Aorta (tissue), 5 donors: ENCODE results near the gene ATXN3. TPM values are rescaled to one million over a fixed set of nuclear protein-coding genes. Genes with fewer than 3 reads are reported as not detected.
"Not testable (repeated sequence)": the region's sequence is repeated elsewhere in the genome, so short reads cannot be mapped to it uniquely, and the experiment has no call there.

Experiments
- ATAC-seq: fragments of 200-7000 bp; cut with Tn5 transposase; one replicate; pipeline ENCODE4 v1.9.1; 2022; ENCODE audit warnings: moderate library complexity; ENCODE audit not compliant: low FRiP score
- DNase-seq, 2 donors: peaks; one replicate each; pipeline ENCODE4 v3.0.0-alpha.2; 2020
- H3K27ac ChIP-seq, 2 donors: one replicate each; pipeline ENCODE4 v1.5.1; 2013; ENCODE audit warnings: low read length in 2 of 2, mild to moderate bottlenecking in 2 of 2, moderate library complexity in 2 of 2, control low read depth in 1 of 2, inconsistent platforms in 1 of 2, low read depth in 1 of 2
- H3K27me3 ChIP-seq, 2 donors: one replicate each; pipeline ENCODE4 v1.6.1; 2013; ENCODE audit warnings: control low read depth in 1 of 2, low read length in 1 of 2, mild to moderate bottlenecking in 1 of 2, moderate library complexity in 1 of 2; ENCODE audit not compliant: insufficient read depth in 2 of 2, control insufficient read depth in 1 of 2
- H3K36me3 ChIP-seq, 2 donors: one replicate each; pipeline ENCODE4 v1.6.1; 2013; ENCODE audit warnings: control low read depth in 1 of 2, low read length in 1 of 2, mild to moderate bottlenecking in 1 of 2; ENCODE audit not compliant: insufficient read depth in 2 of 2, control insufficient read depth in 1 of 2
- H3K4me1 ChIP-seq, 2 donors: one replicate each; pipeline ENCODE4 v1.6.1; 2013; ENCODE audit warnings: low read length in 2 of 2, control low read depth in 1 of 2, mild to moderate bottlenecking in 1 of 2, moderate library complexity in 1 of 2; ENCODE audit not compliant: insufficient read depth in 2 of 2, control insufficient read depth in 1 of 2
- H3K4me3 ChIP-seq, 2 donors: one replicate each; pipeline ENCODE4 v1.5.1; 2013; ENCODE audit warnings: low read length in 2 of 2, control low read depth in 1 of 2, mild to moderate bottlenecking in 1 of 2
- H3K9me3 ChIP-seq: one replicate; pipeline ENCODE4 v1.6.1; 2013; ENCODE audit warnings: mild to moderate bottlenecking, low read length; ENCODE audit not compliant: control insufficient read depth
- WGBS, 2 donors: extraction: QIAGEN DNeasy Blood & Tissue Kit; methylation state at CpG; one replicate each; pipeline ENCODE4 v1.1.7; 2013; 5-methylcytosine and 5-hydroxymethylcytosine counted together
- intact Hi-C, 2 donors: fragments of 100-400 bp; cut with DNase I; formaldehyde crosslinking; loops; one replicate each; pipeline versions ENCODE4 v1.14.2 to v1.15.0; 2022
- polyA plus RNA-seq, 2 donors: library from polyadenylated mRNA; stranded (reverse); fragments of 200-250 nt; gene quantifications; one replicate each; pipeline ENCODE4 v1.2.3, GENCODE V29; 2013
- total RNA-seq, 2 donors: library from RNA; stranded (reverse); fragmentation: NEBNext Ultra II Directional; extraction: Animal tissue kit (Norgen Biotek cat#: 25700); gene quantifications; one replicate each; pipeline ENCODE4 v1.2.1, GENCODE V29; 2021
- donor health status: healthy with polysubstance abuse.
- donor health status: Bipolar disorder and iron deficiency.
- donor health status: DM: no; HTN: no; CAD: no.
- donor health status: DM: no; HTN: no; CAD: no.
- donor health status: DM: yes; HTN: yes; CAD: no.

The ATXN3 gene
- total and polyA plus RNA-seq, 4 donors, result 18.9 to 59.0 (median 39.8) TPM

DNA sequence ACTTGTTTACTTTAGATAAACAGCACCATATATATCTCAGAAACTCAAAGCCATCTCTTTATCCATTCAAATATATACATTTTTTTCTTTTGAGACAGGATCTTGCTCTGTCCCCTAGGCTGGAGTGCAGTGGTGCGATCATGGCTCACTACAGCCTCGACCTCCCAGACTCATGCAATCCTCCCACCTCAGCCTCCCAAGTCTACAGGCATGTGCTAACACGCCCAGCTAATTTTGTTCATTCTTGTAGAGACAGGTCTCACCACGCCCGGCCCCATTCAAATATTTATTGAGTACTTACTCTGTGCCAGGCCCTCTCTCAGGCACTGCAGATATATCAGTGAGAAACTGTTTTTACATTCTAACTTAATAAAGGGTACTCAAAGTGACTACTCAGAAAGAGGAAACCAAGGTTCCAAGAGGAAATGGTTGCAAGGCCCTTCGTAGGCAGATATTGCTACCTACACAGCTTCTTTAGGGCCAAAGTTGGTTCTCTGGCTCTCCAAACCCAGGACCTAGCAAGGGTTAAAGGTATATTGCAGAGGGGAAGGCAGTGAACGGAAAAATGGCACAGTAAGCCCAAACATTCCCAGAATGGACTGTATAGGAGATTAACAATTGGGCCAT is 2.9 kb downstream of the ATXN3 start:
- Histone ChIP-seq H3K27ac (no peak overlapping the region), H3K36me3 (no peaks in the 10 kb centered on the region), H3K4me3 (no peak overlapping the region), H3K27me3 (no peaks in the 10 kb centered on the region), H3K9me3 (no peaks in the 10 kb centered on the region), H3K4me1 (peaks cover 0 to 2% of the 10 kb centered on the region in 2 donors)
- intact Hi-C loops, result no loop called here
- ATAC-seq, result no peak
- DNase-seq, result no peak
- WGBS, 2 donors, result 86 to 87% methylated on average over 7 of the region's 7 CpGs

DNA sequence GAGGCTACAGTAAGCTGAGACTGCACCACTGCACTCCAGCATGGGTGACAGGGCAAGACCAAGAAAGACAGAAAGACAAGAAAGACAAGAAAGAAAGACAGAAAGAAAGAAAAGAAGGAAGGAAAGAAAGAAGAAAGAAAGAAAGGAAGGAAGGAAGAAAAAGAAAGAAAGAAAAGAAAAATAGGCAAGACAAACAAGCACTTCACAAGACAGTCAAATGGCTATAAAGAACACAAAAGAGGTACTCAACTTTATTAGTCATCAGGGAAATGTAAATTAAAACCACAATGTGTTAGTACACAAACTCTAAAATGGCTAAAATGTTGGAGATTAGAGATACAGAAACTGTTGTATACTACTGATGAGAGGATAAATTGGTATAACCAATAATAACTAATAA is 6.6 kb downstream of the ATXN3 start:
- no peak overlapping the region for H3K4me3 ChIP-seq
- DNase-seq (no peak), ATAC-seq (no peak)
- H3K4me1 ChIP-seq, result no peaks in the 10 kb centered on the region
- H3K36me3 ChIP-seq, result peaks cover 0 to 4% of the 10 kb centered on the region in 2 donors
- no peaks in the 10 kb centered on the region for H3K27me3 ChIP-seq
- H3K9me3 ChIP-seq, result no peaks in the 10 kb centered on the region
- intact Hi-C loops, result no loop called here
- H3K27ac ChIP-seq, result no peak overlapping the region

DNA sequence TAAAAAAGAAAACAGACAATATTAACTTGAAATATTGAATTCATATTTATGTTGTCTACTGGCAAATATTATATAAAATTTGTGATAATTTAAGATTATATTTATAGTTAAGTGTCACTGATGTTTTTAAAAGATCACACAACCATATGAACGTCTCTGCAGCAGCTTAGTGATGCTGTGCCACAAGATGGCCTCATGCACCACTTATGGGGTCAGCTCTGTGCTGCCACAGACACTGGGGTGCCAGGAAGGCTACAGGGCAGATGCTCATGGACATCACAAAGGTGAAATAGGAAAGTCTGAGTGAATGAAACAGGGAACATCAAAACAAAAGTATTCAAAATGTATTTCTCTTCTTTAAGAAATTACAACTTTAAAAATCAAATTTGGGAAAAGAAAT is 13.1 kb downstream of the ATXN3 start:
- ATAC-seq, result no peak
- WGBS, 2 donors, result 22 to 43% methylated on average over 1 of the region's 1 CpG

DNA sequence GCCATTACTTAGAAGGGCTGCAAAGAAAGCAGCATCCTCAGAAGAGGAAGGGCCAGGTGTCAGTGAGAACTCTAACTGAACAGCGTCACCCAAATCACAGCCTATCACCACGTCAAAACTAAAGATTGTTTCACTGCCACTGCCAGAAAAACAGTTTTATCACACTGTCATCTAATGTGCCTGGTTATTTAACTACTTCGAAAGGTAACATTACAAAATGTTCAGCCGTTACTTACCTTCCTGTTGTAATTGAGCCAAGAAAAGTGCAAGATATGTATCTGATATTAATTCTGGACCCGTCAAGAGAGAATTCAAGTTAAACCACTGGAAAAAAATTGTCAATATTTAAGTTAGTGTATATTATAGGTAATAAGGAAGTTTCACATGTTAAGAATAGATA is 17.9 kb downstream of the ATXN3 start:
- no peaks in the 10 kb centered on the region for H3K27me3 ChIP-seq
- H3K9me3 ChIP-seq, result no peaks in the 10 kb centered on the region
- intact Hi-C loops, result no loop called here
- H3K36me3 ChIP-seq, result peaks cover 0 to 8% of the 10 kb centered on the region in 2 donors
- H3K4me1 ChIP-seq, result no peaks in the 10 kb centered on the region
- 87 to 90% methylated on average over 5 of the region's 5 CpGs for WGBS, 2 donors
- ATAC-seq (no peak), DNase-seq (no peak)
- H3K4me3 ChIP-seq, result no peak overlapping the region
- H3K27ac ChIP-seq, result no peak overlapping the region

More for the DNA sequence above, 13.1 kb downstream of the ATXN3 start:
- H3K27ac ChIP-seq, result no peak overlapping the region
- no peak overlapping the region for H3K4me3 ChIP-seq
- no peaks in the 10 kb centered on the region for H3K4me1 ChIP-seq
- peaks cover 4% of the 10 kb centered on the region in 2 donors for H3K36me3 ChIP-seq
- H3K27me3 ChIP-seq, result no peaks in the 10 kb centered on the region
- DNase-seq, result no peak
- intact Hi-C loops, result no loop called here
- H3K9me3 ChIP-seq, result no peaks in the 10 kb centered on the region

DNA sequence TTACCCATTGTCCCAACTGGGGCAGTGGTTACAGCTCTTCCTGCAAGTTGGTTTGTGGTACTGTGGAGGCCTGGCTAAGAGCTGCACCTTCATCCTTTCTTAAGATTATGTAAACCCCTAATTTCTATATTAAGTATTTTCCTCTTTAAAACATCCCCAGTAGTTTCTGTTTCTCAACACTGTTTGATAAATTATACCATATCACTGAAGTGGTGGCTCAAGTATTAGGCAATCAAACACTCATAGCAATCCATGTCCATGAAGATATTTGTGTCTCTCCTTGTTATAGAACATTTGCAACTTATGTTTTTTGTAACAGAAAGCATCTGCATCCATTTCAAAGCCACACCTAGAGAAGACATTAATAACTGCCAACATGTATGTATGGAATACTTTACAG is 31.8 kb downstream of the ATXN3 start:
- intact Hi-C loops, result no loop called here
- H3K36me3 ChIP-seq, result peaks cover 3 to 5% of the 10 kb centered on the region in 2 donors
- no peak overlapping the region for H3K27ac ChIP-seq

DNA sequence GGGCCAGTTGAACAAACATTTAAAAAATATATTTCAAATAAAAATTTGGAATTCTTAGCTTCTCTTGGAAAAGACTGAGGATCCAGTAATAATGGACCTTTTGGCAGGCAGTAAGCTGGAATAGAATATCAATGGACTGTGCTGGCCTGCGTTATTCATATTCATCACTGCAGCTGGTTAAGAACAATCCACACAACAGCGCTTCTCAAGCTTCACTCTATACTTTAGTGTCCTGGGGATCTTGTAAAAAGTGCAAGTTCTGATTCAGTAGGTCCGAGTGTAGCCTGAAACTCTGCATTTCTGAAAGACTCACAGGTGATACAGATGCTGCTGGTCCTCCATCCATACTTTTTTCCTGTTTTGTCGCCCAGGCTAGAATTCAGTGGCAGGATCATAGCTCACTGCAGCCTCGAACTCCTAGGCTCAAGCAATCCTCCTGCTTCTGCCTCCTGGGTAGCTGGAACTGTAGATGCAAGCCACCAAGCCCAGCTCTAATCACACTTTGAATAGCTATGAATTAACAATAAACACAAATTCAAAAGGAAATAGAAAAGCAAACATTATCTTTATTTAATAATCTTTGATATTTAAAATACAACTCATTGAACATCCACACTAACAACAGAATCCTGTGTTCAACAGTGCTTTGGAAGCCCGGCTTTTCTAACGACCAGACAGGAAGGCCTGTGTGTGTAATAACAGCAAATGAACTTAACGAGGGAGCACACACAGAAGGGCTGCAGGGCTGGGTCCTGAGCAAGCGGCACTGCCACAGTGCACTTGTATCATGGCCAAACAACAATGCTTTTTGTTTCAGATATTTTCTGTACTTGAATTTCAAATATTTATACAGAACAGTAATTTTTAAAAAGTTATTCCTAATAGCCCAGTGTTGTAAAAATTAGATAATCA is 48.1 kb downstream of the ATXN3 start:
- 75% methylated on average over 9 of the region's 9 CpGs for WGBS, 2 donors
- H3K27me3 ChIP-seq, result no peaks in the 10 kb centered on the region
- intact Hi-C loops, result no loop called here
- DNase-seq, result no peak
- no peak for ATAC-seq
- H3K9me3 ChIP-seq, result no peaks in the 10 kb centered on the region
- no peak overlapping the region for H3K4me3 ChIP-seq
- H3K4me1 ChIP-seq, result no peaks in the 10 kb centered on the region
- H3K36me3 ChIP-seq, result no peaks in the 10 kb centered on the region
- no peak overlapping the region for H3K27ac ChIP-seq

More for the DNA sequence above, 31.8 kb downstream of the ATXN3 start:
- DNase-seq (no peak), ATAC-seq (no peak)
- Histone ChIP-seq H3K4me1 (no peaks in the 10 kb centered on the region), H3K27me3 (no peaks in the 10 kb centered on the region), H3K4me3 (no peak overlapping the region), H3K9me3 (no peaks in the 10 kb centered on the region)

DNA sequence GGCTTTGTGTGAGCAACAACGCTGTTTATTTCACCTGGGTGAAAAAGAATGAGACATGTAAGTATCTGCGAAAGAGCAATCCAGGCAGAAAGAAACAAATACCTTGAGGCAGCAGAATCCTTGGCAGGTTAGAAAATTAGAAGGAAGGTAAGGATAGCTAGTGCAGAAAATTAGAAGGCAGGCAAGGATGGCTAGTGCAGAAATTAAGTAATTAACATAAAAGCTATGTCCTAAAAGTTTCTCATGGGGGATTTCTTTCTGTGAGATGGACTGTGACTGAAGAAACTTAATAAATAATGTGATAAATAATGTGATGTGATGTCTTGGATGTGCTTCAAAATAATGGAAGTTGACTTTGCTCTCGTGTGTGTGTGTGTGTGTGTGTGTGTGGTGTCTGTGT is 56.6 kb downstream of the ATXN3 start:
- ATAC-seq (no peak), DNase-seq (no peak)
- 81 to 86% methylated on average over 3 of the region's 3 CpGs for WGBS, 2 donors
- Histone ChIP-seq H3K27me3 (no peaks in the 10 kb centered on the region), H3K36me3 (no peaks in the 10 kb centered on the region), H3K4me3 (no peak overlapping the region), H3K4me1 (no peaks in the 10 kb centered on the region), H3K9me3 (no peaks in the 10 kb centered on the region), H3K27ac (no peak overlapping the region)
- intact Hi-C loops, result no loop called here

DNA sequence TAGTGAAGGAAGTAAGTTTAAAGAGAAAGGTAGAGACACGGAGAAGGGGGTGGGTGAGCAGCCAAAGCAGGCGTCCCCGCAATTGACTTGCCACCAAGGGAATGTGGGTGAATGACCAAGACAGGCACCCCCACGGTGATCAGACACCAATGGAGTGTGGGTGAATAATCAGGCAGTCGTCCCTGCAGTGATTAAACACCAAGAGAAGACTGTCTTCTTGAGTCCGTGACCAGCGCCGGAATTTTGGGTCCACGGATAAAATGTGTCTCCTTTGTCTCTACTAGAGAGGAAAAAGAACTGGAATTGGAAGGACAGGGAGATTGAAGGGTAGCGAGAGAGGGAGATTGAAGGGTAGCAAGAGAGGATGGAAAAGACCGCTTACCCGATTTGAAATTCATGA is 57.2 kb downstream of the ATXN3 start:
- H3K27me3 ChIP-seq, H3K36me3 ChIP-seq, H3K27ac ChIP-seq, H3K4me1 ChIP-seq, DNase-seq, ATAC-seq, intact Hi-C loops, H3K9me3 ChIP-seq, H3K4me3 ChIP-seq: not testable (repeated sequence)
- 96 to 97% methylated on average over 12 of the region's 12 CpGs for WGBS, 2 donors

DNA sequence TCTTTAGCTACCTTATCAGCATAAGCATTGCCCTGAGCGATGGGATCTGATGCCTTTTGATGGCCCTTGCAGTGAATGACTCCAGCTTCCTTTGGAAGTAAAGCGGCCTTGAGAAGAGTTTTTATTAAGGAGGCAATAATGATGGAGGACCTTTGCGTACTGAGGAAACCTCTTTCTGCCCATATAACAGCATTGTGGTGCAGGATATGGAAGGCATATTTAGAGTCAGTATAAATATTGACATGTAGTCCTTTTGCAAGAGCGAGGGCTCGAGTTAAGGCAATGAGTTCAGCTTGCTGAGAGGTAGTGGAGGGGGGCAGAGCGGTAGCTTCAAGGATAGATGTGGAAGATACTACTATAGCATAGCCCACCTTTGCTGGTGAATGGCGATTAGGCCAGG is 60.5 kb downstream of the ATXN3 start:
- H3K27ac ChIP-seq, ATAC-seq, DNase-seq, H3K36me3 ChIP-seq, H3K4me1 ChIP-seq, H3K9me3 ChIP-seq, H3K4me3 ChIP-seq, H3K27me3 ChIP-seq, intact Hi-C loops: not testable (repeated sequence)
- 94 to 98% methylated on average over 7 of the region's 7 CpGs for WGBS, 2 donors
